Measurements from ENCODE around the gene DCAF7. TPM values are rescaled to one million over a fixed set of nuclear protein-coding genes. Genes with fewer than 3 reads are reported as not detected.

DCAF7 gene
- total and polyA plus RNA-seq, 4 donors: 13.2 to 24.0 (median 15.0) TPM

GRCh38 chr17:63589646-63590045, 39.4 kb downstream of the DCAF7 start:
- Histone ChIP-seq H3K27ac (ENCODE audit: low read depth in 1 of 2, low read length in 2 of 2) (no peak overlapping the region), H3K9me3 (ENCODE audit: control insufficient read depth in 4 of 4, low read length in 3 of 4) (no peaks in the 10 kb centered on the region), H3K4me3 (ENCODE audit: low read depth in 1 of 3, low read length in 3 of 3) (no peak overlapping the region), H3K4me1 (ENCODE audit: control insufficient read depth in 4 of 4, insufficient read depth in 4 of 4, low read length in 3 of 4) (no peaks in the 10 kb centered on the region), H3K9ac (ENCODE audit: low read depth in 1 of 2, low read length in 2 of 2) (no peak overlapping the region), H3K36me3 (ENCODE audit: control insufficient read depth in 4 of 4, insufficient read depth in 3 of 4, low read depth in 1 of 4, low read length in 3 of 4) (peaks cover 5 to 63% (median 35%) of the 10 kb centered on the region in 4 donors), H3K27me3 (ENCODE audit: control insufficient read depth in 4 of 4, insufficient read depth in 4 of 4, low read length in 3 of 4) (no peaks in the 10 kb centered on the region)
- TF ChIP-seq GABPA (IDR thresholded peaks at IDR 0.05 in 1 of 2, conservative IDR thresholded peaks at IDR 0.05 in 1 of 2) (no peak), HNF4A (conservative IDR thresholded peaks at IDR 0.05) (no peak), FOXA1 (IDR thresholded peaks at IDR 0.05) (no peak), YY1 (IDR thresholded peaks at IDR 0.05) (no peak), MAX (IDR thresholded peaks at IDR 0.05) (no peak), ZBTB33 (IDR thresholded peaks at IDR 0.05) (no peak), FOXA2 (IDR thresholded peaks at IDR 0.05) (no peak), JUND (IDR thresholded peaks at IDR 0.05) (no peak), TAF1 (conservative IDR thresholded peaks at IDR 0.05) (no peak), ATF3 (IDR thresholded peaks at IDR 0.05) (no peak), EGR1 (IDR thresholded peaks at IDR 0.05; ENCODE audit: low read depth in 2 of 2) (no peak), SP1 (IDR thresholded peaks at IDR 0.05) (no peak), NR2F2 (IDR thresholded peaks at IDR 0.05) (no peak), HNF4G (IDR thresholded peaks at IDR 0.05) (no peak)
- DNase-seq (ENCODE audit: low spot score): no peak
- 100% methylated on average over 1 of the region's 1 CpG for WGBS

- H3K27ac ChIP-seq (ENCODE audit: low read depth in 1 of 2, low read length in 2 of 2): no peak overlapping the region
- no peaks in the 10 kb centered on the region for H3K9me3 ChIP-seq (ENCODE audit: control insufficient read depth in 4 of 4, low read length in 3 of 4)
- no peak overlapping the region for H3K4me3 ChIP-seq (ENCODE audit: low read depth in 1 of 3, low read length in 3 of 3)
- TF ChIP-seq FOXA1 (IDR thresholded peaks at IDR 0.05) (no peak), RXRA (IDR thresholded peaks at IDR 0.05) (no peak), FOXA2 (IDR thresholded peaks at IDR 0.05) (no peak), NR2F2 (IDR thresholded peaks at IDR 0.05) (no peak), MAX (IDR thresholded peaks at IDR 0.05) (no peak), SP1 (IDR thresholded peaks at IDR 0.05) (no peak), JUND (IDR thresholded peaks at IDR 0.05) (no peak), HNF4A (conservative IDR thresholded peaks at IDR 0.05) (no peak), TAF1 (conservative IDR thresholded peaks at IDR 0.05) (no peak), ZBTB33 (IDR thresholded peaks at IDR 0.05) (no peak), ATF3 (IDR thresholded peaks at IDR 0.05) (no peak), GABPA (IDR thresholded peaks at IDR 0.05 in 1 of 2, conservative IDR thresholded peaks at IDR 0.05 in 1 of 2) (no peak), REST (IDR thresholded peaks at IDR 0.05) (no peak), YY1 (IDR thresholded peaks at IDR 0.05) (no peak), CTCF (IDR thresholded peaks at IDR 0.05; ENCODE audit: low read depth, low read length, missing input control) (no peak), HNF4G (IDR thresholded peaks at IDR 0.05) (no peak), RAD21 (IDR thresholded peaks at IDR 0.05) (no peak), EGR1 (IDR thresholded peaks at IDR 0.05; ENCODE audit: low read depth in 2 of 2) (no peak)
- no peak for DNase-seq (ENCODE audit: low spot score)
- H3K4me1 ChIP-seq (ENCODE audit: control insufficient read depth in 4 of 4, insufficient read depth in 4 of 4, low read length in 3 of 4): no peaks in the 10 kb centered on the region
- peaks cover 4 to 41% (median 26%) of the 10 kb centered on the region in 4 donors for H3K36me3 ChIP-seq (ENCODE audit: control insufficient read depth in 4 of 4, insufficient read depth in 3 of 4, low read depth in 1 of 4, low read length in 3 of 4)
- 96% methylated on average over 3 of the region's 3 CpGs for WGBS
- H3K9ac ChIP-seq (ENCODE audit: low read depth in 1 of 2, low read length in 2 of 2): no peak overlapping the region
- no peaks in the 10 kb centered on the region for H3K27me3 ChIP-seq (ENCODE audit: control insufficient read depth in 4 of 4, insufficient read depth in 4 of 4, low read length in 3 of 4)
Measured at GRCh38 chr17:63592797-63593196, 42.5 kb downstream of the DCAF7 start.
